GM18867 (cell line): ENCODE measurements around the gene CEACAM5.

Experiments used
- ATAC-seq: cut with Tn5 transposase; IDR thresholded peaks from one replicate; pipeline ENCODE4 v1.9.1; 2021; ENCODE audit warnings: mild to moderate bottlenecking, moderate library complexity; ENCODE audit not compliant: unreplicated experiment

CEACAM5 gene

DNA sequence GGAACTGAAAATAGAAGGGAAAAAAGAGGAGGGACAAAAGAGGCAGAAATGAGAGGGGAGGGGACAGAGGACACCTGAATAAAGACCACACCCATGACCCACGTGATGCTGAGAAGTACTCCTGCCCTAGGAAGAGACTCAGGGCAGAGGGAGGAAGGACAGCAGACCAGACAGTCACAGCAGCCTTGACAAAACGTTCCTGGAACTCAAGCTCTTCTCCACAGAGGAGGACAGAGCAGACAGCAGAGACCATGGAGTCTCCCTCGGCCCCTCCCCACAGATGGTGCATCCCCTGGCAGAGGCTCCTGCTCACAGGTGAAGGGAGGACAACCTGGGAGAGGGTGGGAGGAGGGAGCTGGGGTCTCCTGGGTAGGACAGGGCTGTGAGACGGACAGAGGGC is at the start of gene CEACAM5:
Gene CEACAM5 (plus strand): TSS at position 146 of the 400 bp plus-strand sequence. CDS start 106 bp downstream, at position 252.
- no peak for ATAC-seq

DNA sequence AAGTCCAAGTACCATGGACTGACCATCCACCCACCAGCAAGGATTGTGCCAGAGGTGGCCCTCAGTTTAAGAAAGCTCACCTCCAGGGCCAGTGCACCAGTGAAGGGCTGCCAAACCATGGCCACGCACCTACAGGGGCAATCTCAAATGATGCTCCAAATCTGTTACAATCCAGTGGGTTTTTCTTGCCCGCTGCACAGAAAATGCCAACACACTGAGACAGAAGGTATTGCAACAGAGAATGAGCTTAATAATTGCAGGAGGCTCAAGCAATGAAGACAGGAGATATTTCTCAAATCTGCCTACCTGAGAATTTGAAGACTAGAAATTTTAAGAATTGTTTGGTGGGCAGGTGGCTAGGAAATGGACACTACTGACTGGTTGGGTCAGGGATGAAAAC is 42.4 kb upstream of the CEACAM5 start:
- ATAC-seq: no peak

GRCh38 chr19:41668315-41668714 is 40.1 kb upstream of the CEACAM5 start:
- ATAC-seq: no peak

DNA sequence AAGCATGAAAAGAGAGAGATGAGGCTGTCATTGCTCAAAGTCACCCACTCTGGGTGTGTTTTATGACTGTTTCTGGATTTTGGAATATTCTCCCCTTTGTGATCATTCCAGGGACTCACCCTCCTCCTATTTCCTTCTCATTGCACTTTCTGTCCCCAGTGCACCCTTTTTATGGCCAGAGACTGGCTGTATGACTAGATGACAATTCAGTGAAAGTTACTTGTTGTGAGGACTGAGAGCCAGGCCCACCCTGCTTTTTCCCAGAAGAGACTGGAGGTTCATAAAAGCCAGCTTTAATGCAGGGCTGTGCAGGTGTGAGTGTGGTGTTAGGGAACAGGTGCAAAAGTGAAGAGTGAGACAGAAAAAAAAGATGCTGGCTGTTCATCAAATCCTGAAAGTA is 37.7 kb upstream of the CEACAM5 start:
- ATAC-seq: no peak

DNA sequence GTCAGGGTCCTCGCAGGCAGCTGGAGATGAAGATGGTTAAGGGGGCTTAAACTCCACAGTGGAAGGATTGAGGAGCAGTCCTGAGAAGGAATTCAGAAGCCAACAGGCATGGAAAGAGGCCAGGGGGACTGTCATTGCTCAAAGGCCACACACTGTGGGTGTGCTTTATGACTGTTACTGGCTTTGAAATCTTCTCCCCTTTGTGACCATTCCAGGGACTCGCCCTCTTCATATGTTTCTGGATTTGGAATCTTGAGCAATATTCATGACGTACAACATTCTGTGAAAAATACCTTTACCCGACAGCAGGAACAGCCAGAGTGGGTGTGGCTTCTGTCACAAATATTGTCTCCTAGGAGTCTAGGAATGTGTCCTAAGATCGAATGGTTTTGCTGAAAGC is 36.9 kb upstream of the CEACAM5 start:
- ATAC-seq: no peak

DNA sequence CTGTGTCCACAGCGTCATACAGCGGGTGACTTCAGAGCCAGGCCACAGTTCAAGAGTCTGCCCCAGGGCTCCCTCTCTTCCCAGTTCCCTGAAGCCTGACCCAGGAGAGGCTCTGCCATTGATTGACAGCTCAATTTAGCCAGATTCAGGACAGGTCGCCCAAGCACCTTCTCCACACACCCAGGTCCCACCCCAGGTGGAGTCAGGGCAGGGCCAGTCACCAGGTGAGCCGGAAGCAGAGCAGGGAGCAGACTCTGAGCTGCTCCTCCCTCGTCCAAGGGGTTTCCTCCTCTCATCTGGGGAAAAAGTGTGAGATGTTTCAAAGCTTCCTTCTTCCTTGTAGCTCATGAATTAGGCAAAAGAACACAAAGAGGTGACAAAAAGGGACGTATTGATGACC is 26.0 kb upstream of the CEACAM5 start:
- no peak for ATAC-seq

DNA sequence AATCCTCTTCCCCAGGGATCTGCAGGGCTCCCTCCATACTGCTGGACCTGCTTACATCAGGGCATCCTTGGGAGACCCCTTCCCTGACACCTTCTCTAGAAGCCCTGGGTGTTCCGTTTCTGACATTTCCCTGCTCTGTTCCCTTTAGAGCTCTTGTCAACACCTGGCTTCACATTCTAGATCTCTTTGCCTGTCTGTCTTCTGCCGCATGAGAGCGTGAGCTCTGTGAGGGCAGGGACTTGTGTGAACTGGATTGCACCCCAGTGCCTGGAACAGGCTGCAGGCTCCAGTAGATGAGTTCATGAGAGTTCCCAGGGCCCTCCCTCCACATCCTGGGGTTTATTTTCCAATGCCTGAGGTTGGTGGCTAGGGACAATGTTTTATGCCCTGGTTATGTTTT is 21.0 kb upstream of the CEACAM5 start:
- ATAC-seq: no peak

GRCh38 chr19:41688098-41688497 is 20.3 kb upstream of the CEACAM5 start, which contains the start of gene CEACAM7:
CEACAM7 (minus strand) TSS chr19:41688270; CDS start chr19:41688165, 105 bp downstream.
- no peak for ATAC-seq

DNA sequence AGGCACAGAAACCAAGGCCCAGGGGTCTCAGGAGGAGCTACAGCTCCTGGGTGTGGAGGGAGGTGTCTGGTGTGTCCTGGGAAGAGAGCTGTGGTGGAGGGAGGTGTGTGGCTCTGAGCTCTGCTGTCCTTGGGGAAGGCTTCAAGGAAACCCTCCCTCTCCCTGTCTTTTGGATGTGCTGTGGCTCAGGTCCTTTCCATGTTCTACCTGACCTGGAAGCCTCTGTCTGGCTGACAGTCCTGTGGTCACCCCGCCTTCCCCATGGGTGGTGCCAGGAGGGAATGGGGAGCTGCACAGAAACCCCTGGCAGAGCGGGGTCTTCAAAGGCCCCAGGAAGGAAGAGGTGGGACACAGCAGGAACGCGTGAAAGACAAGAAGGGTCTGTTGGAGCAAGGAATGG is 19.7 kb upstream of the CEACAM5 start:
- ATAC-seq: no peak

- no peak for ATAC-seq
These were observed 18.2 kb upstream of the CEACAM5 start for GRCh38 chr19:41689993-41690800.

DNA sequence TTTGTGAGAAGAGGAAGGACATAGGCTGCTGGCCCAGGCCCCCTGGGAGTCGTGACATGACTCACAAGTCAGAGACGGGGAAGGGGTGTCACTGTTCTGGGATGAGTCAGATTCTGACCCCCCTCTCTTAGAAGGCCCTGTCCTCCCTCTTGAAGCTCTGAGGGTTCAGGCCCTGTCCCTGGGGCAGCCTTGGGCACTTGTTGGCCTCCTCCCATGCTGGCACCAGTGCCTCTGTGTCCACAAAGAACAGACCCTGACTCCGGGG is 17.7 kb upstream of the CEACAM5 start:
- ATAC-seq: no peak

DNA sequence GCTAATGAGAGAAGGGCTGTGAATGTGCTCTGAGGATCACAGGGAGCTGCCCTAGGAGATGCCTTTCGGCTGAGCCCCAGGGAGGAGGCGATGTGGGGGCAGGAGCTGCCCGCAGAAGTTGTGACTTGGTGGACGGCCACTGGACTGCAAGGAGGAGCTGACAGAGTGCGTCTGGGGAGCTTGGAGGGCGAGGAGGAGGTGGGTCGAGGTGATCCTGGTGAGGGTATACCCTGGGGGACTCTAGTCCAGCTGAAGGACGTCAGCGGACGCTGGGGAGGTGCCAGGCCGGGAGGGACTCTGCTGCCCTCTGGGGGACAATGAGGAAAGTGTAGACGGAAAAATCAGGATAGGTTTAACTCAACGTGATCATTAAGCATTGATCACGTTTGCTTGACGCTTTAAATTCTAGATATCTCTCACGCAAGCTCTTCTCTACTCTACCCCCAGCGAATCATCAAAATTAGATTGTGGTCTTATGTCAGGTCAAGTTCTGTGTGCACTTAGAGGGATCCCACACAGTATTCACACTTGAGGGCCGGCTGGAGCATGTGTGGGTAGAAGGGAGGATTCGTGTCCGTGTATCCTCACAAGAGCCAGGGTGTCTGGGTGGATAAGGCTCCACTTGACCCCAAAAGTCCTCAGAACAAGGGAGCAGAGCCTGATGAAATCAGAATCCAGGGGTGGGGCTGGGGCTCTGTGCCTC is 17.0 kb upstream of the CEACAM5 start:
- no peak for ATAC-seq

DNA sequence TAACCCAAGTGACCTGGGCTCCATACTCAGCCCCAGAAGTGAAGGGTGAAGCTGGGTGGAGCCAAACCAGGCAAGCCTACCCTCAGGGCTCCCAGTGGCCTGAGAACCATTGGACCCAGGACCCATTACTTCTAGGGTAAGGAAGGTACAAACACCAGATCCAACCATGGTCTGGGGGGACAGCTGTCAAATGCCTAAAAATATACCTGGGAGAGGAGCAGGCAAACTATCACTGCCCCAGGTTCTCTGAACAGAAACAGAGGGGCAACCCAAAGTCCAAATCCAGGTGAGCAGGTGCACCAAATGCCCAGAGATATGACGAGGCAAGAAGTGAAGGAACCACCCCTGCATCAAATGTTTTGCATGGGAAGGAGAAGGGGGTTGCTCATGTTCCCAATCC is 14.2 kb upstream of the CEACAM5 start:
- no peak for ATAC-seq

GRCh38 chr19:41694831-41695635 is 13.4 kb upstream of the CEACAM5 start:
- ATAC-seq: no peak

GRCh38 chr19:41695745-41696144 is 12.7 kb upstream of the CEACAM5 start:
- ATAC-seq: no peak

GRCh38 chr19:41696402-41697197 is 11.8 kb upstream of the CEACAM5 start:
- no peak for ATAC-seq

DNA sequence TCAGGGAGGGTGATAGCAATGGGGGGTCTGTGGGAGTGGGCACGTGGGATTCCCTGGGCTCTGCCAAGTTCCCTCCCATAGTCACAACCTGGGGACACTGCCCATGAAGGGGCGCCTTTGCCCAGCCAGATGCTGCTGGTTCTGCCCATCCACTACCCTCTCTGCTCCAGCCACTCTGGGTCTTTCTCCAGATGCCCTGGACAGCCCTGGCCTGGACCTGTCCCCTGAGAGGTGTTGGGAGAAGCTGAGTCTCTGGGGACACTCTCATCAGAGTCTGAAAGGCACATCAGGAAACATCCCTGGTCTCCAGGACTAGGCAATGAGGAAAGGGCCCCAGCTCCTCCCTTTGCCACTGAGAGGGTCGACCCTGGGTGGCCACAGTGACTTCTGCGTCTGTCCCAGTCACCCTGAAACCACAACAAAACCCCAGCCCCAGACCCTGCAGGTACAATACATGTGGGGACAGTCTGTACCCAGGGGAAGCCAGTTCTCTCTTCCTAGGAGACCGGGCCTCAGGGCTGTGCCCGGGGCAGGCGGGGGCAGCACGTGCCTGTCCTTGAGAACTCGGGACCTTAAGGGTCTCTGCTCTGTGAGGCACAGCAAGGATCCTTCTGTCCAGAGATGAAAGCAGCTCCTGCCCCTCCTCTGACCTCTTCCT is 11.1 kb upstream of the CEACAM5 start:
- ATAC-seq: no peak

DNA sequence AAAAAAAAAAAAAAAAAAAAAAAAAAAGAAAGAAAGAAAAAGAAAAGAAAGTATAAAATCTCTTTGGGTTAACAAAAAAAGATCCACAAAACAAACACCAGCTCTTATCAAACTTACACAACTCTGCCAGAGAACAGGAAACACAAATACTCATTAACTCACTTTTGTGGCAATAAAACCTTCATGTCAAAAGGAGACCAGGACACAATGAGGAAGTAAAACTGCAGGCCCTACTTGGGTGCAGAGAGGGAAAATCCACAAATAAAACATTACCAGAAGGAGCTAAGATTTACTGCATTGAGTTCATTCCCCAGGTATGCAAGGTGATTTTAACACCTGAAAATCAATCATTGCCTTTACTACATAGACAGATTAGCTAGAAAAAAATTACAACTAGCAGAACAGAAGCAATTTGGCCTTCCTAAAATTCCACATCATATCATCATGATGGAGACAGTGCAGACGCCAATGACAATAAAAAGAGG is 9.6 kb upstream of the CEACAM5 start:
- no peak for ATAC-seq

- ATAC-seq: no peak
These were observed 9.0 kb upstream of the CEACAM5 start for GRCh38 chr19:41699231-41699967.

- no peak for ATAC-seq
These were observed 8.5 kb upstream of the CEACAM5 start for GRCh38 chr19:41699968-41700323.
